ENCODE results near the gene VPS33A.

DNA sequence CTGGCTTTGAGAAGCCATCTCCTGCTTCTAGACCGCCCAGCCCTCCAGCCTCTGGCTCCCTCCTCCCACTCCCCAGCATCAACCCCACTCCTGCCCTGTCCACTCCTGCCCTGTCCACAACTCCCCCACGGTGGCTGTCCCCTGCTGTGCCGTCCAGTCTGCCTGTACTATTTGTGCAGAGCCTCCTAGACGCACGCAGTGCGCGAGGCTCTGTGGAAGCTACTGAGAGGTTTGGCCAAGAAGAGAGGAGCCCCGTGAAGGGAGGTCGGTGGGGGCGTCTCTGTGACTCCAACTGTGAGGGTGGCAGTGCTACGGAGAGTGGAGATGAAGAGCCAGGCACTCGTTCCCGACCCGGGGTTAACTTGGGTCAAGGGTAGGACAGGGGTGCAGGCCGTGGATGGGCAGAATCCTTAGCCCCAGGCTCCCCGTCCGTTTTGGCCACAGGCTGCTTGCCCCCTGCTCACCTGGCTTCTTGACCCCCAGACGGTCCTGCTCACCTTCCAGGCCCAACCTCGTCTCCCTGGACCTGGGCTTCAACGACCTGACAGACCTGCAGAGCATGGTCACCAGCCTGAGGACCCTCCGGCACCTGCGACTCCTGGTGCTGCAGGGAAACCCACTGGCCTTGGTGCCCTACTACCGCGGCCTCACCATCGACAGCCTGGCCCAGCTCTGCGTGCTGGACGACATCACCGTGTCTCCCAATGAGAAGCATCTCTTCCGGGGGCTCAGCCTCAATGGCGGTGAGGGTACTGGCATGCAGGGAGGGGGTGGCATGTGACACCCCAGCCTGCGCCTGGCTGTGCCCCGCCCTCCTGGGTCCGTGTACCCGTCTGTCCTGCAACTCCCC is 76.4 kb downstream of the VPS33A start:
- TF ChIP-seq, protein P1, sequence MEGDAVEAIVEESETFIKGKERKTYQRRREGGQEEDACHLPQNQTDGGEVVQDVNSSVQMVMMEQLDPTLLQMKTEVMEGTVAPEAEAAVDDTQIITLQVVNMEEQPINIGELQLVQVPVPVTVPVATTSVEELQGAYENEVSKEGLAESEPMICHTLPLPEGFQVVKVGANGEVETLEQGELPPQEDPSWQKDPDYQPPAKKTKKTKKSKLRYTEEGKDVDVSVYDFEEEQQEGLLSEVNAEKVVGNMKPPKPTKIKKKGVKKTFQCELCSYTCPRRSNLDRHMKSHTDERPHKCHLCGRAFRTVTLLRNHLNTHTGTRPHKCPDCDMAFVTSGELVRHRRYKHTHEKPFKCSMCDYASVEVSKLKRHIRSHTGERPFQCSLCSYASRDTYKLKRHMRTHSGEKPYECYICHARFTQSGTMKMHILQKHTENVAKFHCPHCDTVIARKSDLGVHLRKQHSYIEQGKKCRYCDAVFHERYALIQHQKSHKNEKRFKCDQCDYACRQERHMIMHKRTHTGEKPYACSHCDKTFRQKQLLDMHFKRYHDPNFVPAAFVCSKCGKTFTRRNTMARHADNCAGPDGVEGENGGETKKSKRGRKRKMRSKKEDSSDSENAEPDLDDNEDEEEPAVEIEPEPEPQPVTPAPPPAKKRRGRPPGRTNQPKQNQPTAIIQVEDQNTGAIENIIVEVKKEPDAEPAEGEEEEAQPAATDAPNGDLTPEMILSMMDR (IDR thresholded peaks at IDR 0.05), result no peak
- TF ChIP-seq POLR2A (IDR thresholded peaks at IDR 0.05), result no peak
- no peak for TF ChIP-seq EP300 (IDR thresholded peaks at IDR 0.05)
